HG03378 (cell line): ENCODE data around the gene CAPG.
"Not testable (repeated sequence)": the region's sequence is repeated elsewhere in the genome, so short reads cannot be mapped to it uniquely, and the experiment has no call there.

Experiments
- ATAC-seq: cut with Tn5 transposase; IDR thresholded peaks from one replicate; pipeline ENCODE4 v1.9.1; 2021; ENCODE audit warnings: mild to moderate bottlenecking, moderate library complexity; ENCODE audit not compliant: unreplicated experiment

Gene CAPG

GRCh38 chr2:85367180-85367579, 43.0 kb downstream of the CAPG start:
- no peak for ATAC-seq

DNA sequence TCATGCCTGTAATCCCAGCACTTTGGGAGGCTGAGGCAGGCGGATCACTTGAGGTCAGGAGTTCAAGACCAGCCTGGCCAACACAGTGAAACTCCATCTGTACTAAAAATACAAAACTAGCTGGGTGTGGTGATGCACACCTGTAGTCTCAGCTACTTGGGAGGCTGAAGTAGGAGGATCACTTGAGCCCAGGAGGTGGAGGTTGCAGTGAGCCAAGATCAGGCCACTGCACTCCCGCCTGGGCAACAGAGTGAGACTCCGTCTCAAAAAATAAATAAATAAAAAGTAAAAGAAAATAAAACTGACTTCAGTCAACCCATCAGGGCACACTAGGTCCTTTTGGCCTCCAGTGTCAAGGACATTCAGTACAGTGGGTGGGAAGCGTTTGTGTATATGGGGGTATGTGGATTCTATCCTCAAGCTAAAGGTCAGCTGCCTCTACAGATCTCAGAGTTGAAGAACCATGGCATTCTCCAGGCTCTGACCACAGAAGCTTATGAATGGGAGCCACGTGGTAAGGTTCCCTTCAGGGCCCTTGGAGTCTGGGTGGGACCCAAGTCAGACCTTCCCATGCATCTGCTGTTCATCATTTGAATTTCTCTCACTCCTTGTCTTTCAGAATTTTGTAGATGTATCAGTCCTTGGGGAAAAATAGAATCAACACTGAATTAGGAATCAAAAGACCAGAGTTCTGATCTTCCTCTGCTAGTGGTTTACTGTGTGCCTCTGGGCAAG, 47.3 kb downstream of the CAPG start:
- ATAC-seq = not testable (repeated sequence)

DNA sequence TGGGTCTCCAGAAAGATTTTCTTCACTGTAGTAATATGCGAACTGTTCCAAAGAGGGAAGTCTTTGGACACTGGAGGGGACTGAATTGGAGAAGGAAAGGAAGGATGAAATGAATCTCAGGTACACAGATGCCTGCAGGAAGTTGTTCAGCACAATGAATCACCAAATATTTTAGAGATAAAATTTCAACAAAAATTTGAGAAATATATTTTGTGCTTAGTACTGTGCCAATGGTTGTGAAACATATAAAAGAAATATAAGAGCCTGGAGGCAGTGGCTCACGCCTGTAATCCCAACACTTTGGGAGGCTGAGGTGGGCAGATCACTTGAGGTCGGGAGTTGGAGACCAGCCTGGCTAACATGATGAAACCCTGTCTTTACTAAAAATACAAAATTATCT, 52.4 kb downstream of the CAPG start:
- ATAC-seq = no peak

- ATAC-seq = no peak
Measured at GRCh38 chr2:85356186-85356585, 54.0 kb downstream of the CAPG start.

- ATAC-seq = no peak
Measured at GRCh38 chr2:85355521-85355920, 54.6 kb downstream of the CAPG start.

- ATAC-seq = peak; percentile 16
Measured at GRCh38 chr2:85355073-85355410, 55.1 kb downstream of the CAPG start.

- peak; percentile 90 for ATAC-seq
Measured at GRCh38 chr2:85354286-85355072, 55.7 kb downstream of the CAPG start, which contains the start of the genes ELMOD3 and RETSAT. ELMOD3 (plus strand) TSS chr2:85354769; CDS start chr2:85357199, 2,430 bp downstream. RETSAT (minus strand) TSS chr2:85354528; CDS start chr2:85354507, 21 bp downstream.

DNA sequence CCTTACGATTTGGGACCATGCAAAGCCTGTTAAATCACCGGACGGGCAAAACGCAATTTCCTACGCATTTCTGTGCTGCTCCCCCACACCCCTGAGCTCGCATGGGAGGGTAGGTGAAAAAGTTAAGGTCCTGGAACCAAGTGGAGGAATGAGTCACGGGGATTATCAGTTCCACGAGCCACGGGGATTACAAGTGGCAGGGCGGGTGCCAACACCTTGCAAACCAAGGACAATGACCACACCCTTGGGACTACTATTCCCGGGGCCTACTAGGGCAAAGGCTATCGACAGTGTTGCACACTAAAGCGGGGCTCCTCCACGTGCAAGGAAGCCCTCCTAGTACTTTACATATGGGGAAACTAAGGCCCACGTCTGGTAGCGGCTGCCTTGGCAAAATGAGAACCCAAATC, 56.3 kb downstream of the CAPG start:
- ATAC-seq = peak; percentile 9

- no peak for ATAC-seq
Measured at GRCh38 chr2:85347599-85347998, 62.6 kb downstream of the CAPG start.
